ENCODE measurements around the gene CPPED1.
"Not testable (repeated sequence)": the region's sequence is repeated elsewhere in the genome, so short reads cannot be mapped to it uniquely, and the experiment has no call there.

Gene CPPED1

GRCh38 chr16:12801511-12802042 is 2.1 kb downstream of the CPPED1 start:
- DNase-seq (ENCODE audit: low read depth), result peak; percentile 71

- no peak for DNase-seq (ENCODE audit: low read depth)
Measured at GRCh38 chr16:12800817-12801216, 2.9 kb downstream of the CPPED1 start.

- not testable (repeated sequence) for DNase-seq (ENCODE audit: low read depth)
Measured at GRCh38 chr16:12799996-12800395, 3.7 kb downstream of the CPPED1 start.

- no peak for DNase-seq (ENCODE audit: low read depth)
Measured at GRCh38 chr16:12798846-12799245, 4.8 kb downstream of the CPPED1 start.

GRCh38 chr16:12798171-12798570 is 5.5 kb downstream of the CPPED1 start:
- no peak for DNase-seq (ENCODE audit: low read depth)

GRCh38 chr16:12796498-12796897 is 7.2 kb downstream of the CPPED1 start:
- DNase-seq (ENCODE audit: low read depth), result no peak

- DNase-seq (ENCODE audit: low read depth), result no peak
Measured at GRCh38 chr16:12794486-12795387, 8.9 kb downstream of the CPPED1 start.

- no peak for DNase-seq (ENCODE audit: low read depth)
Measured at GRCh38 chr16:12793865-12794240, 9.8 kb downstream of the CPPED1 start.

- no peak for DNase-seq (ENCODE audit: low read depth)
Measured at GRCh38 chr16:12793120-12793864, 10.4 kb downstream of the CPPED1 start.

- DNase-seq (ENCODE audit: low read depth), result not testable (repeated sequence)
Measured at GRCh38 chr16:12792528-12792927, 11.2 kb downstream of the CPPED1 start.

GRCh38 chr16:12791340-12791739 is 12.3 kb downstream of the CPPED1 start:
- DNase-seq (ENCODE audit: low read depth), result no peak

- no peak for DNase-seq (ENCODE audit: low read depth)
Measured at GRCh38 chr16:12788758-12789157, 14.9 kb downstream of the CPPED1 start.

- no peak for DNase-seq (ENCODE audit: low read depth)
Measured at GRCh38 chr16:12786081-12786480, 17.6 kb downstream of the CPPED1 start.

- DNase-seq (ENCODE audit: low read depth), result no peak
Measured at GRCh38 chr16:12784076-12784475, 19.6 kb downstream of the CPPED1 start.

GRCh38 chr16:12781777-12782176 is 21.9 kb downstream of the CPPED1 start:
- no peak for DNase-seq (ENCODE audit: low read depth)

- DNase-seq (ENCODE audit: low read depth), result no peak
Measured at GRCh38 chr16:12780467-12780866, 23.2 kb downstream of the CPPED1 start.

- no peak for DNase-seq (ENCODE audit: low read depth)
Measured at GRCh38 chr16:12778726-12779125, 25.0 kb downstream of the CPPED1 start.

- no peak for DNase-seq (ENCODE audit: low read depth)
Measured at GRCh38 chr16:12775656-12776236, 27.9 kb downstream of the CPPED1 start.

GRCh38 chr16:12773221-12773620 is 30.5 kb downstream of the CPPED1 start:
- DNase-seq (ENCODE audit: low read depth), result no peak

GRCh38 chr16:12771341-12771798 is 32.3 kb downstream of the CPPED1 start:
- no peak for DNase-seq (ENCODE audit: low read depth)

- DNase-seq (ENCODE audit: low read depth), result no peak
Measured at GRCh38 chr16:12769525-12769924, 34.2 kb downstream of the CPPED1 start.

- no peak for DNase-seq (ENCODE audit: low read depth)
Measured at GRCh38 chr16:12767897-12768296, 35.8 kb downstream of the CPPED1 start.
